Smooth muscle cell (in vitro differentiated cells): Measurements from ENCODE around the gene RCHY1. TPM values are rescaled to one million over a fixed set of nuclear protein-coding genes. Genes with fewer than 3 reads are reported as not detected.

Source experiments
- DNase-seq: peaks from one replicate; lab custom pipeline; 2025; ENCODE audit not compliant: unreplicated experiment; lab: John Stamatoyannopoulos, UW
- H2AFZ ChIP-seq: fragments of 200-600 bp; sonication (generic); 2 replicates; pipeline ENCODE4 v1.6.0; 2016; ENCODE audit warnings: antibody characterized with exemption, low read depth, mild to moderate bottlenecking
- H3F3A ChIP-seq: fragments of 200-600 bp; sonication (generic); 2 replicates; pipeline ENCODE4 v1.6.0; 2017; ENCODE audit warnings: antibody characterized with exemption, low read depth
- H3K27ac ChIP-seq: fragments of 200-600 bp; sonication (generic); 2 replicates; pipeline ENCODE4 v1.5.1; 2016; ENCODE audit warnings: low read depth, mild to moderate bottlenecking
- H3K27me3 ChIP-seq: fragments of 200-600 bp; sonication (generic); 2 replicates; pipeline ENCODE4 v1.6.1; 2016; ENCODE audit warnings: low read depth, mild to moderate bottlenecking
- H3K36me3 ChIP-seq: fragments of 200-600 bp; sonication (generic); 2 replicates; pipeline ENCODE4 v1.5.1; 2016; ENCODE audit warnings: low read depth
- H3K4me1 ChIP-seq: fragments of 200-600 bp; sonication (generic); 2 replicates; pipeline ENCODE4 v1.5.1; 2016; ENCODE audit warnings: low read depth
- H3K4me2 ChIP-seq: fragments of 200-600 bp; sonication (generic); 2 replicates; pipeline ENCODE4 v1.6.0; 2016; ENCODE audit warnings: mild to moderate bottlenecking
- H3K4me3 ChIP-seq: fragments of 200-600 bp; sonication (generic); 2 replicates; pipeline ENCODE4 v1.5.1; 2016; ENCODE audit warnings: mild to moderate bottlenecking
- H3K79me2 ChIP-seq: fragments of 200-600 bp; sonication (generic); 2 replicates; pipeline ENCODE4 v1.6.0; 2016; ENCODE audit warnings: low read depth, mild to moderate bottlenecking
- H3K9ac ChIP-seq: fragments of 200-600 bp; sonication (generic); 2 replicates; pipeline ENCODE4 v1.6.0; 2016; ENCODE audit warnings: low read depth
- H3K9me3 ChIP-seq: fragments of 200-600 bp; sonication (generic); replicated peaks from 2 replicates; pipeline ENCODE4 v1.5.1; 2016; ENCODE audit warnings: low read depth
- H4K20me1 ChIP-seq: fragments of 200-600 bp; sonication (generic); 2 replicates; pipeline ENCODE4 v1.6.0; 2016; ENCODE audit warnings: low read depth
- CTCF ChIP-seq: fragments of 200-600 bp; sonication (generic); IDR thresholded peaks from 2 replicates; pipeline ENCODE4 v1.5.1; 2017; ENCODE audit warnings: borderline replicate concordance, mild to moderate bottlenecking, antibody characterized with exemption; ENCODE audit not compliant: insufficient read depth, poor library complexity, severe bottlenecking
- WGBS: methylation state at CpG from one replicate; pipeline ENCODE4 v1.1.7; 2016; ENCODE audit warnings: low lambda C conversion rate; 5-methylcytosine and 5-hydroxymethylcytosine counted together
- polyA plus RNA-seq: library from polyadenylated mRNA; unstranded; fragments of >200 nt; fragmentation: Nextera tagmentation; extraction: Ambion mirVana; gene quantifications from 2 replicates; pipeline ENCODE4 v1.2.1, GENCODE V29; 2016
- total RNA-seq: library from RNA; depleted of rRNA; stranded (reverse); fragments of >200 nt; gene quantifications from 2 replicates; pipeline ENCODE4 v1.2.3, GENCODE V29; 2014

The RCHY1 gene
- total and polyA plus RNA-seq, 2 experiments from 2014 or later, result 19.3 to 45.9 TPM

- no peak overlapping the region for H3K4me2 ChIP-seq
- H2AFZ ChIP-seq, result no peak overlapping the region
- H3K9me3 ChIP-seq, result no peaks in the 10 kb centered on the region
- H3K27me3 ChIP-seq, result no peaks in the 10 kb centered on the region
- H3K4me1 ChIP-seq, result no peaks in the 10 kb centered on the region
- H3K27ac ChIP-seq, result no peak overlapping the region
- H4K20me1 ChIP-seq, result no peaks in the 10 kb centered on the region
- H3K36me3 ChIP-seq, result peaks cover 22% of the 10 kb centered on the region
- no peak for DNase-seq
- H3K79me2 ChIP-seq, result no peaks in the 10 kb centered on the region
- 98% methylated on average over 2 of the region's 2 CpGs for WGBS
- H3K4me3 ChIP-seq, result no peak overlapping the region
- H3K9ac ChIP-seq, result no peak overlapping the region
- no peak for TF ChIP-seq CTCF
- H3F3A ChIP-seq, result no peaks in the 10 kb centered on the region
Observed at GRCh38 chr4:75530556-75531322, 16.5 kb upstream of the RCHY1 start.

GRCh38 chr4:75527482-75527881, 13.3 kb upstream of the RCHY1 start:
- Histone ChIP-seq H3K79me2 (peaks cover 6% of the 10 kb centered on the region), H3K4me3 (no peak overlapping the region), H4K20me1 (no peaks in the 10 kb centered on the region), H3K4me1 (no peaks in the 10 kb centered on the region), H3K9ac (no peak overlapping the region), H3F3A (no peaks in the 10 kb centered on the region), H3K36me3 (peaks cover 32% of the 10 kb centered on the region), H3K27ac (no peak overlapping the region), H3K9me3 (no peaks in the 10 kb centered on the region), H3K27me3 (no peaks in the 10 kb centered on the region), H3K4me2 (no peak overlapping the region), H2AFZ (no peak overlapping the region)
- TF ChIP-seq CTCF, result no peak
- DNase-seq, result no peak

GRCh38 chr4:75525910-75526309, 11.7 kb upstream of the RCHY1 start:
- no peaks in the 10 kb centered on the region for H3F3A ChIP-seq
- H3K9me3 ChIP-seq, result no peaks in the 10 kb centered on the region

More at GRCh38 chr4:75525910-75526309, 11.7 kb upstream of the RCHY1 start:
- Histone ChIP-seq H3K36me3 (peaks cover 27% of the 10 kb centered on the region), H4K20me1 (peaks cover 4% of the 10 kb centered on the region), H3K4me2 (no peak overlapping the region), H2AFZ (no peak overlapping the region), H3K27ac (no peak overlapping the region), H3K4me3 (no peak overlapping the region), H3K4me1 (no peaks in the 10 kb centered on the region), H3K9ac (no peak overlapping the region), H3K27me3 (no peaks in the 10 kb centered on the region), H3K79me2 (peaks cover 12% of the 10 kb centered on the region)
- TF ChIP-seq CTCF, result no peak
- WGBS, result 88% methylated on average over 1 of the region's 1 CpG
- no peak for DNase-seq
